ENCODE data around the gene LRFN5. TPM values are rescaled to one million over a fixed set of nuclear protein-coding genes. Genes with fewer than 3 reads are reported as not detected.
"Not testable (repeated sequence)": the region's sequence is repeated elsewhere in the genome, so short reads cannot be mapped to it uniquely, and the experiment has no call there.

The LRFN5 gene
- total and polyA plus RNA-seq, 7 donors = under 0.01 to 13.7 (median 5.4) TPM; not detected in 1

DNA sequence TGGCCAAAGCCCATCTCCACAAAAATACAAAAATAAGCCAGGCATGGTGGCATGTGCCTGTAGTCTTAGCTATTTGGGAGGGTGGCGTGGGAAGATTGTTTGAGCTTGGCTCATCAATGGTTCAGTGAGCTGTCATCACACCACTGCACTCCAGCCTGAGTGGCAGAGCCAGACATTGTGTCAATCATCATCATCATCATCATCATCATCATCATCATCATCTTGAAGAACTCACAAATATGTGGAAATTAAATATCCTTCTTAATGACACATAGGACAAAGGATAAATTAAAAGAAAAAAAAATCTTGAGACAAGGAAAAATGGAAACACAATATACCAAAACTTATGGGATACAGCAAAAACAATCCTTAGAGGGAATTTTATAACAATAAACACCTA, 132.5 kb downstream of the LRFN5 start:
- DNase-seq = no peak
- 88 to 90% methylated on average over 1 of the region's 1 CpG for WGBS, 2 donors
- Histone ChIP-seq H3K4me3 (no peak overlapping the region), H3K27me3 (no peaks in the 10 kb centered on the region), H3K27ac (no peak overlapping the region), H3K9me3 (no peaks in the 10 kb centered on the region), H3K4me1 (no peaks in the 10 kb centered on the region), H3K36me3 (no peaks in the 10 kb centered on the region)
- TF ChIP-seq, protein P1, sequence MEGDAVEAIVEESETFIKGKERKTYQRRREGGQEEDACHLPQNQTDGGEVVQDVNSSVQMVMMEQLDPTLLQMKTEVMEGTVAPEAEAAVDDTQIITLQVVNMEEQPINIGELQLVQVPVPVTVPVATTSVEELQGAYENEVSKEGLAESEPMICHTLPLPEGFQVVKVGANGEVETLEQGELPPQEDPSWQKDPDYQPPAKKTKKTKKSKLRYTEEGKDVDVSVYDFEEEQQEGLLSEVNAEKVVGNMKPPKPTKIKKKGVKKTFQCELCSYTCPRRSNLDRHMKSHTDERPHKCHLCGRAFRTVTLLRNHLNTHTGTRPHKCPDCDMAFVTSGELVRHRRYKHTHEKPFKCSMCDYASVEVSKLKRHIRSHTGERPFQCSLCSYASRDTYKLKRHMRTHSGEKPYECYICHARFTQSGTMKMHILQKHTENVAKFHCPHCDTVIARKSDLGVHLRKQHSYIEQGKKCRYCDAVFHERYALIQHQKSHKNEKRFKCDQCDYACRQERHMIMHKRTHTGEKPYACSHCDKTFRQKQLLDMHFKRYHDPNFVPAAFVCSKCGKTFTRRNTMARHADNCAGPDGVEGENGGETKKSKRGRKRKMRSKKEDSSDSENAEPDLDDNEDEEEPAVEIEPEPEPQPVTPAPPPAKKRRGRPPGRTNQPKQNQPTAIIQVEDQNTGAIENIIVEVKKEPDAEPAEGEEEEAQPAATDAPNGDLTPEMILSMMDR (IDR thresholded peaks at IDR 0.05) = no peak
- no peak for TF ChIP-seq POLR2A (IDR thresholded peaks at IDR 0.05)
- TF ChIP-seq EP300 (IDR thresholded peaks at IDR 0.05) = no peak
- TF ChIP-seq POLR2AphosphoS5 (IDR thresholded peaks at IDR 0.05) = no peak
- intact Hi-C loops (cut with DNase I) = no loop called here

DNA sequence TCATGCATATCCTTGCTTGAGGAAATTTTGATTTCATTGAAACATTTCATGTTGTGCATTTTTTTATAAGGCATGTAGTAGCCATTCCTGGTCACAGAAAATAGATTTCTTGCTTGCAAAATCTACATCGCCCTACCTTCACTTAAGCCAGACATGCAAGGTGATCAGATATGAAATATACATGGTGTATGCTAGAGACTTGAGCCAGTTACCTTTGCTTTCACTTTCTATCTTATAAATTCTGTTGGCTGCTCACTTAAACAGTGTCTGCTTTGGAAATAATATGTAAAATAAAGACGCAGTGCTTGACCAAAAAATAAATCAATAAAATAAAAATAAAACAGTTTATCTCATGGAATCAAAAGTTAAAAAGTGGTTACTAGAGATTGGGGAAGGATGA, 136.5 kb downstream of the LRFN5 start:
- no peak overlapping the region for H3K4me3 ChIP-seq
- H3K4me1 ChIP-seq = no peaks in the 10 kb centered on the region
- no peak for DNase-seq
- no peak overlapping the region for H3K27ac ChIP-seq
- H3K36me3 ChIP-seq = no peaks in the 10 kb centered on the region
- WGBS, 2 donors = 84 to 95% methylated on average over 2 of the region's 2 CpGs
- no peaks in the 10 kb centered on the region for H3K9me3 ChIP-seq
- intact Hi-C loops (cut with DNase I) = no loop called here
- TF ChIP-seq EP300 (IDR thresholded peaks at IDR 0.05) = no peak
- no peaks in the 10 kb centered on the region for H3K27me3 ChIP-seq

DNA sequence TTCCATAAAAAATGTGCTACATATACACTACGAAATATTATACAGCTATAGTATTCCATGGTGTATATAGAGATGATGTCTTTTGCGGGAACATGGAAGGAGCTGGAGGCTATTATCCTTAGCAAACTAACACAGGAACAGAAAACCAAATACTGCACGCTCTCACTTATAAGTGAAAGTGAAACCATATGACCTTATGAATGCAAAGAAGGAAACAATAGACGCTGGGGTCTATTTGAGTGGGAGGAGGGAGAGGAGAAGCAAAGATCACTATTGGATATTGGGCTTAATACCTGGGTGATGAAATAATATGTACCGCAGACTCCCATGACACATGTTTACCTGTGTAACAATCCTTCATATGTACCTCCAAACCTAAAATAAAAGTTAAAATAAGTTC, 142.8 kb downstream of the LRFN5 start:
- H3K4me3 ChIP-seq = peak overlapping the region; percentile 0 to 47 (median 35)
- TF ChIP-seq, protein P1 (IDR thresholded peaks at IDR 0.05) = no peak
- no peak for TF ChIP-seq POLR2AphosphoS5 (IDR thresholded peaks at IDR 0.05)
- TF ChIP-seq EP300 (IDR thresholded peaks at IDR 0.05) = no peak
- no peak for TF ChIP-seq POLR2A (IDR thresholded peaks at IDR 0.05)
- WGBS, 2 donors = 41 to 44% methylated on average over 5 of the region's 5 CpGs

DNA sequence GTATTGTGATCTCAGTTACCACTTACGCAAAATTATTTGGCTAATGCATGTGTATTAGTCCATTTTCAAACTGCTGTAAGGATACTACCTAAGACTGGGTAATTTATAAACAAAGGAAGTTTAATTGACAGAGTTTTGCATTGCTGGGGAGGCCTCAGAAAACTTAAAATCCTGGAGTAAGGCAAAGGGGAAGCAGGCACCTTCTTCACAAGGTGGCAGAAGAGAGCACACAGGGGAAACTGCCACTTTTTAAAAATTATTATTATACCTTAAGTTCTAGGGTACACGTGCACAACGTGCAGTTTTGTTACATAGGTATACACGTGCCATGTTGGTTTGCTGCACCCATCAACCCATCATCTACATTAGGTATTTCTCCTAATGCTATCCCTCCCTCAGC, 143.9 kb downstream of the LRFN5 start:
- H3K27ac ChIP-seq; H3K4me3 ChIP-seq; intact Hi-C loops (cut with DNase I); H3K27me3 ChIP-seq; H3K4me1 ChIP-seq; H3K36me3 ChIP-seq; H3K9me3 ChIP-seq; DNase-seq: not testable (repeated sequence)
- WGBS, 2 donors = 78 to 83% methylated on average over 4 of the region's 4 CpGs

More for the DNA sequence above, 142.8 kb downstream of the LRFN5 start:
- Histone ChIP-seq H3K9me3 (peaks cover 0 to 4% (median 0%) of the 10 kb centered on the region in 4 donors), H3K4me1 (peaks cover 0 to 4% (median 0%) of the 10 kb centered on the region in 4 donors), H3K27ac (peak overlapping the region in 2 of 4 donors; percentile 9 to 11), H3K36me3 (no peaks in the 10 kb centered on the region), H3K27me3 (no peaks in the 10 kb centered on the region)
- intact Hi-C loops (cut with DNase I) = no loop called here
- no peak for DNase-seq

DNA sequence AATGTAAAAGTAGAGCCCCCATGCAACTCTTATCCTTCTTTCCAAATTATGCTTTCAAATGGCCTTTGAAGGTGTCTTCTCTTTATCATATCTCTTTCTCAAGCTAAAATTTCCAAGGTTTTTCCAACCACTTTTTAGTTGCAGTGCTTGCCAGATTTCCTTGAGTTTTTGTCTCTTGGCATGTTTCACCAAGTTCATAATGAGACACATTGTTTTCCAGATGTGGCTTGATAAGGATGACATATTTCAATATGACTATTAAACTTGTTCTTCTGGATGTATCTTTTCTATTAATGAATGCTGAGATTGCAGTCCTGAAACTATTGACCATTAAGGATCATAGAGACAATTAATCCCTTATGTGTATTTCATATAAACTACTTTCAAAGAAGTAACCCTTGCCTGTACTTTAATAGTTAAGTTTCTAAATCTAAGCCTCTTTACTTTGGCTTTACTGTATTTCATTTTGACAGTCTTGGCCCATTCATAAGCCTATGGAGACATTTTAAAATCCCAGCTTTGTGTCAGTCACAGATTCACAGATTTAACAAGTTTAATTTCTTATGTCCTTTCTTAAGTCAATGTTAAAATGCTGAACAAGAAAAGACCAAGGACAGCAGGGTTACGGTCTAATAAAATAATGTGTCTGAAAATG, 151.5 kb downstream of the LRFN5 start:
- intact Hi-C loops (cut with DNase I) = no loop called here
- H3K4me1 ChIP-seq = no peaks in the 10 kb centered on the region

More for the DNA sequence above, 151.5 kb downstream of the LRFN5 start:
- no peak overlapping the region for H3K27ac ChIP-seq
- no peaks in the 10 kb centered on the region for H3K9me3 ChIP-seq
- WGBS, 2 donors = 87 to 93% methylated on average over 1 of the region's 1 CpG
- no peak for DNase-seq
- TF ChIP-seq POLR2AphosphoS5 (IDR thresholded peaks at IDR 0.05) = no peak
- TF ChIP-seq, protein P1 (IDR thresholded peaks at IDR 0.05) = no peak
- TF ChIP-seq POLR2A (IDR thresholded peaks at IDR 0.05) = no peak
- no peak for TF ChIP-seq EP300 (IDR thresholded peaks at IDR 0.05)
- H3K36me3 ChIP-seq = no peaks in the 10 kb centered on the region
- H3K4me3 ChIP-seq = no peak overlapping the region
- no peaks in the 10 kb centered on the region for H3K27me3 ChIP-seq
